Epithelial cell of esophagus (primary cell): ENCODE results near the gene RPS4Y1.
A peak's percentile ranks its signal among the peaks of the same experiment; 100 is the strongest.

Source experiments
- DNase-seq: peaks from one replicate; pipeline ENCODE4 v3.0.0; 2010; ENCODE audit warnings: low read depth
- H3K4me3 ChIP-seq: 2 replicates; pipeline ENCODE4 v1.5.1; 2011; ENCODE audit warnings: mild to moderate bottlenecking, low read length, control low read depth
- TF ChIP-seq, protein P1 (sequence below): IDR thresholded peaks from 2 replicates; pipeline ENCODE4 v1.5.1; 2011; ENCODE audit warnings: low read depth, mild to moderate bottlenecking, low read length, control low read depth, inconsistent platforms; ENCODE audit not compliant: insufficient read depth; ENCODE audit errors: missing control alignments

RPS4Y1 gene

DNA sequence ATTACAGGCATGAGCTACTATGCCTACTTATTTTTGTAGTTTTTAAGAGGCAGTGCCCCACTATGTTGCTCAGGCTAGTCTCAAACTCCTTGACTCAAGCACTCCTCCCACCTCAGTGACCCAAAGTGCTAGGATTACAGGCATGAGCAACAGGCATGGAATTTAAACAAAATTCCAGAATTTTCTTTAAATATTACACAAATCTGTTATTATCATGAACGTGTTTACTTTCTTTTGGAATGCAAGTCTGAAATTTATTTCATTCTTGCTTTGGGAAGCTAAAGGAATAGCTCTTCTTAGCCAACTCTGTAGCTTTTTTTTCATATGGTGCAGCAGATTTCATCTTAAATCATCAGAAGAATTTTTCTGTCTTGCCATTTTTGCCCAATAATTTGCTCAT lies 66.0 kb downstream of the RPS4Y1 start:
- H3K4me3 ChIP-seq, result no peak overlapping the region
- no peak for DNase-seq
- TF ChIP-seq, protein P1, sequence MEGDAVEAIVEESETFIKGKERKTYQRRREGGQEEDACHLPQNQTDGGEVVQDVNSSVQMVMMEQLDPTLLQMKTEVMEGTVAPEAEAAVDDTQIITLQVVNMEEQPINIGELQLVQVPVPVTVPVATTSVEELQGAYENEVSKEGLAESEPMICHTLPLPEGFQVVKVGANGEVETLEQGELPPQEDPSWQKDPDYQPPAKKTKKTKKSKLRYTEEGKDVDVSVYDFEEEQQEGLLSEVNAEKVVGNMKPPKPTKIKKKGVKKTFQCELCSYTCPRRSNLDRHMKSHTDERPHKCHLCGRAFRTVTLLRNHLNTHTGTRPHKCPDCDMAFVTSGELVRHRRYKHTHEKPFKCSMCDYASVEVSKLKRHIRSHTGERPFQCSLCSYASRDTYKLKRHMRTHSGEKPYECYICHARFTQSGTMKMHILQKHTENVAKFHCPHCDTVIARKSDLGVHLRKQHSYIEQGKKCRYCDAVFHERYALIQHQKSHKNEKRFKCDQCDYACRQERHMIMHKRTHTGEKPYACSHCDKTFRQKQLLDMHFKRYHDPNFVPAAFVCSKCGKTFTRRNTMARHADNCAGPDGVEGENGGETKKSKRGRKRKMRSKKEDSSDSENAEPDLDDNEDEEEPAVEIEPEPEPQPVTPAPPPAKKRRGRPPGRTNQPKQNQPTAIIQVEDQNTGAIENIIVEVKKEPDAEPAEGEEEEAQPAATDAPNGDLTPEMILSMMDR, result no peak

- H3K4me3 ChIP-seq, result no peak overlapping the region
- peak; percentile 50 for DNase-seq
- TF ChIP-seq, protein P1, result peak; percentile 48
These were observed 71.8 kb downstream of the RPS4Y1 start for GRCh38 chrY:2913066-2913815.
